ENCODE data around the gene GALK2. TPM values are rescaled to one million over a fixed set of nuclear protein-coding genes. Genes with fewer than 3 reads are reported as not detected.

Gene GALK2
- total and polyA plus RNA-seq, 2 of the 8 experiments (the other 6 are each of a cell fraction or from before 2014, with no cell fraction given), result 8.7 to 16.1 TPM

DNA sequence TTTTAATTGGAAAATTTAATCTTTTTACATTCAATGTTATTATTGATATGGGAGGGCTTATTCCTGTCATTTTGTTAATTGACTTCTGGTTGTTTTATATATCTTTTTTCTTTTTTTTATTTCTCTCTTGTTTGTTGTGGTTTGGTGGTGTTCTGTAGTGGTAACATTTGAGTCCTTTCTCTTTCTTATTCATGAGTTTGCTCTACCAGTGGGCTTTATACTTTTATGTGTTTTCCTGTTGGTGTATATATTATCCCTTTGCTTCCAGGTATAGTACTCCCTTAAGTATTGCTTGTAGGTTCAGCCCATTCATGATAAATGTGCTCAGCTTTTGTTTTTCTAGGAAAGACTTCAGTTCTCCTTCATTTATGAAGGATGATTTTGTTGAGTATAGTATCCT is 57.6 kb downstream of the GALK2 start:
- Histone ChIP-seq H2AK5ac (ENCODE audit: low read depth, low read length) (no peak overlapping the region), H3K27ac (ENCODE audit: low read depth, low read length) (no peak overlapping the region), H4K8ac (ENCODE audit: extremely low read depth, insufficient read depth, low read length) (no peak overlapping the region), H3K56ac (replicated peaks; ENCODE audit: insufficient read length, low read depth, low read length) (no peak overlapping the region), H2BK5ac (ENCODE audit: low read depth, low read length) (no peak overlapping the region), H4K91ac (replicated peaks; ENCODE audit: insufficient read length, low read length) (no peak overlapping the region), H3K23ac (ENCODE audit: insufficient read length) (no peak overlapping the region), H3K4ac (replicated peaks; ENCODE audit: insufficient read length, low read depth, low read length) (no peak overlapping the region), H3K18ac (ENCODE audit: extremely low read depth, low read length) (no peak overlapping the region), H2BK120ac (replicated peaks; ENCODE audit: low read depth, low read length) (no peak overlapping the region), H2BK15ac (ENCODE audit: low read length) (no peak overlapping the region), H3K27me3 (replicated peaks in 1 of 4; ENCODE audit: control insufficient read depth in 3 of 4, extremely low read depth in 1 of 4, insufficient read depth in 3 of 4, low read length in 3 of 4) (no peaks in the 10 kb centered on the region), H3K9me3 (ENCODE audit: insufficient read depth in 2 of 2, low read depth in 1 of 2, low read length in 1 of 2) (peaks cover 2 to 5% of the 10 kb centered on the region in 2 experiments; a peak in 2 of 4 replicates), H3K14ac (ENCODE audit: insufficient read length) (no peak overlapping the region), H3K9ac (replicated peaks in 1 of 4; ENCODE audit: extremely low read depth in 1 of 4, low read depth in 3 of 4, low read length in 3 of 4) (no peak overlapping the region), H3K4me2 (ENCODE audit: insufficient read depth in 1 of 2, low read depth in 2 of 2, low read length in 2 of 2) (no peak overlapping the region), H3K79me2 (ENCODE audit: control insufficient read depth in 1 of 2, insufficient read depth in 2 of 2, low read length in 2 of 2) (0 out of 4 replicates have a peak, but pooled peaks cover 0 to 4% of the 10 kb centered on the region in 2 experiments), H3K79me1 (ENCODE audit: low read depth, low read length) (no peaks in the 10 kb centered on the region), H2BK12ac (ENCODE audit: low read depth, low read length) (no peak overlapping the region), H4K20me1 (replicated peaks in 1 of 2; ENCODE audit: control insufficient read depth in 1 of 2, insufficient read depth in 2 of 2, low read length in 2 of 2) (peaks cover 0 to 1% of the 10 kb centered on the region in 2 experiments), H2BK20ac (ENCODE audit: low read length) (no peak overlapping the region), H3K23me2 (ENCODE audit: low read depth, low read length) (no peaks in the 10 kb centered on the region), H3K4me1 (replicated peaks in 1 of 4; ENCODE audit: control insufficient read depth in 3 of 4, insufficient read depth in 4 of 4, low read length in 3 of 4) (peaks cover 0 to 5% (median 1%) of the 10 kb centered on the region in 4 experiments; a peak in 1 of 7 replicates), H2AFZ (ENCODE audit: low read length) (no peak overlapping the region), H3K36me3 (ENCODE audit: control insufficient read depth in 2 of 4, insufficient read depth in 4 of 4, low read length in 3 of 4) (no peaks in the 10 kb centered on the region; a peak in 1 of 8 replicates), H4K5ac (ENCODE audit: insufficient read length, low read depth, low read length) (no peak overlapping the region), H3K4me3 (ENCODE audit: extremely low read depth in 1 of 4, insufficient read depth in 2 of 4, low read depth in 3 of 4, low read length in 4 of 4) (no peak overlapping the region)
- DNase-seq (ENCODE audit: low read depth in 1 of 2, low spot score in 2 of 2) (no peak), FAIRE-seq (no peak)
- CTCF ChIA-PET (ENCODE audit: partially characterized antibody), result interaction anchor here (0.7 to 1.5 kb wide), 4 partner anchors 61 to 1088 kb away, joined by 3 to 4 read pairs (median 3); no protein-coding TSS in a partner anchor
- POLR2A ChIA-PET (ENCODE audit: partially characterized antibody), result no interaction called here
- no peak for TF ChIP-seq MAFK (IDR thresholded peaks at IDR 0.05; ENCODE audit: low read depth, low read length)
- no peak for TF ChIP-seq POLR2AphosphoS5 (IDR thresholded peaks at IDR 0.05; ENCODE audit: low read depth, low read length)
- no peak for TF ChIP-seq BACH1 (IDR thresholded peaks at IDR 0.05; ENCODE audit: low read length)
- no peak for TF ChIP-seq JUN (IDR thresholded peaks at IDR 0.05; ENCODE audit: low read depth, low read length)
- TF ChIP-seq, protein P1, sequence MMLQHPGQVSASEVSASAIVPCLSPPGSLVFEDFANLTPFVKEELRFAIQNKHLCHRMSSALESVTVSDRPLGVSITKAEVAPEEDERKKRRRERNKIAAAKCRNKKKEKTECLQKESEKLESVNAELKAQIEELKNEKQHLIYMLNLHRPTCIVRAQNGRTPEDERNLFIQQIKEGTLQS (IDR thresholded peaks at IDR 0.05; ENCODE audit: insufficient read depth, low read depth, low read length), result no peak
- no peak for TF ChIP-seq RNF2 (IDR thresholded peaks at IDR 0.05; ENCODE audit: borderline replicate concordance, low read depth, low read length, missing control alignments, poor library complexity, severe bottlenecking)
- TF ChIP-seq CTCF (IDR thresholded peaks at IDR 0.05; ENCODE audit: control extremely low read depth in 1 of 3, insufficient read depth in 1 of 3, low read depth in 1 of 3, low read length in 3 of 3), result no peak
- TF ChIP-seq SUZ12 (IDR thresholded peaks at IDR 0.05; ENCODE audit: low read length), result no peak
- no peak for TF ChIP-seq KDM1A (IDR thresholded peaks at IDR 0.05; ENCODE audit: borderline replicate concordance, low read length)
- TF ChIP-seq GABPA (IDR thresholded peaks at IDR 0.05; ENCODE audit: borderline replicate concordance, insufficient read depth, low read length), result no peak
- TF ChIP-seq CREB1 (IDR thresholded peaks at IDR 0.05), result no peak
- no peak for TF ChIP-seq EZH2 (IDR thresholded peaks at IDR 0.05; ENCODE audit: low read depth, low read length, severe bottlenecking)

Data from H1 (cell line).